ENCODE results near the gene GBE1.

Gene GBE1

GRCh38 chr3:81695302-81695701, 66.1 kb downstream of the GBE1 start:
- DNase-seq, result no peak

DNA sequence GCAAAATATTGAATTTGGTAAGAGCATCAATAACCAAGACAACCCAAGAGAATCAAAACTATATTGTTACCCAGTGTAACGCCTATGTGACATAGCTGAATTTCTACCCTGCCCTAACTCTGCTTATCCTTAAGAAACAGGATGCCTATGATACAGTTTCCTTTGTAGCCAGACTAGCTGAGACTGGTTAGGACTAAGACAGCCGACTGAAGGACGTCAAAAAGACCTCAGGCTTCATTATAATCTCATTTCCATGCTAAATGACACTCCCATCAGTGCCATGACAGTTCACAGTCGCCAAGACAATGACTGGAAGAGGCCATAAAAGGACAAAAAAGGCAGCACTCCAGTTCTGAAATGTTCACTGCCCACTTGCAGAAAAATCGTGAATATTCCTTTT, 66.8 kb downstream of the GBE1 start:
- DNase-seq, result no peak

GRCh38 chr3:81692766-81693165, 68.7 kb downstream of the GBE1 start:
- DNase-seq, result no peak

DNA sequence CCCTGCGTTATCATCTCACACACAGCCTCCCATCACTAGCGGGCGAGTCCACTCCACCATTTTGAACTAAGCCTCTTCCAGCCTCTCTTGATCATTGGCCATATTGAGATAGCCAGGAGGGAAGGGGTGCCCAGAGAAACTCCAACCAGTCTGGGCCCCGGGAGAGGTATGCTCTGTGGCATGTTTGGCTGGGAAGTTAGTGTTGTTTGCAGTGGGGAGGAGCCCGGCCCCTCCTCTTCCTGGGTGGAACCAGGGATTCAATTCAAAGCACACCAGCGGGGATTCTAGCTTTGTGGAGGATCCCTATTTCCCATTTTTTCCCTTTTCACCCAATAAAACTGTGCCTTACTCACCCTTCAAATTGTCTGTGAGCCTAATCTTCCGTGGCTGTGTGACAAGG, 71.8 kb downstream of the GBE1 start:
- no peak for DNase-seq

DNA sequence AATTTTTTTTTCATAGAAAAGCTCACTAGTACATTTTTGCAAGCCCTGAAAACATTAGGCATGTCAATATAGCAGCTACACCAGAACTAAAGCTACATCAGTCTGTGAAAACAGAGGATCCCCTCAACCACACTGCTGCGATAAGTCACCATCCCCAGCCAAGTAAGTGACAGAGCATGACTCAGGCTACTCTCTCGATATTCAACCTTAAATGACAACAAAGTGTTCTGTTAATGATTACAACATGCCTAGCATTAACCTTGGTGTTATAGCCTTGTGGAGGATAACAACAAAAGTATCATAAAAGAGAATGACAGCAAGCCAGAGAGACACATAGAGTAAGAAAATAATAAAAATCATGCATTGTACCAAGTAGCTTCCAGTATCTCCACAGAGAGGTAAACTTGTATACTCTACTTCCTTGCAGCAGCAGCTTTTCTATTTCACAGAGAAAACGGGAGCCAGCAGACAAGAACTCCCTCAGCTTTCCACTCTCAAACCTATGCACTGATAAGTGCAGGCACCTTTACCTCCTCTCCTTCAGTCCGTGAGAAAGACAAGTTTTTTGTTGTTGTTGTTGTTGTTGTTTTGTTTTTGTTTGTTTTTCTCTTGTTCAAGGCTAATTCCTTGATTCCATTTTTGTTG, 76.6 kb downstream of the GBE1 start:
- DNase-seq, result no peak

DNA sequence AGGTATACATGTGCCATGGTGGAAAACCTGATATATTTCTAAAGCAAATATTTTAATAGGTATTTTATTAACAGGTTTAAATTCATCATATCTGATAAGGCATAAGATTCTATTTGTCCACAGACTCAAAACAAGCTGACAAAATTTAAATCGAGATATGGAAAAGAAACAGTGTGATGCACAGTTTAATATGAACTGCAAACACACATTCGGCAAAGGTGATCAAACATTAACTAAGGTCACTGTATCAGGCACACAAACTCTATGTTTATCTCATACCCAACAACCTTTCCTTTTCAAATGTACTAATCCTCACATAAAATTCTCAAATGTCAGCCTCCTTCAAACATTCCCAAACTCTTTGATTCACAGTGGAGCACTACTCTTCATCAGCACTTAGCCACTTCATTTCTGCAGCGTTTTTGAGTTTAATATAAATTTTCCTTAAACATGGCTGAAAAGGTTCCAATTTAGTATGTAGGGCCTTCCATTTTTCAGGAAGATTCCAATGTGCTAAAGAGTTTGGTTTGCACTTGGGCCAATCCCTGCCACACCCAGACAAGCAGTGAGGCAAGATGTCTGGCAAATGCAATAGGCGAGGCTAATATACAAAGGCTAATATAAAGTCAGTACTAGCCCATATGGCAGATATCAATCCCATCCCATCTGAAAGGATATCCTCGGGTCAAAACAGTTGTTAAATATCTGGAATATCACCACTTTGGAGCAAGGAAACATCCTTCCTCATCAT, 84.6 kb downstream of the GBE1 start:
- DNase-seq, result no peak

GRCh38 chr3:81674690-81675089, 86.8 kb downstream of the GBE1 start:
- DNase-seq, result no peak

DNA sequence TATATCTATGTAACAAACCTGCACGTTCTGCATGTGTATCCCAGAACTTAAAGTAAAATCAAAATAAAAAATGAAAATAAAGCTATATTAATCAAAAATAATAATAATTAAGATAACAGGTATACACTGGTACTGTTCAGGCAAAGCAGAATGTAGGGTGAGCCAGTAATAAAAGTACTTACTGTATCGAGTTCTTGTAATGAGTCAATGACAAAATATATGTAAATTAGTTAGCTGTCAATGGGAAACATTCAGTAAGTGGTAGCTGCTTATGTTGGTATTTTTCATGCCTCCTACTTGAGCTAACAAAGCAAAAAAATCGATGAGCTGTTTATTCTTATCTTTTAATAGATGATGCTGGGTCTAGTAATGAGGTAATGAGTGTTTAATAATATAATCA, 93.2 kb downstream of the GBE1 start:
- no peak for DNase-seq

GRCh38 chr3:81666502-81667121, 94.8 kb downstream of the GBE1 start:
- no peak for DNase-seq

GRCh38 chr3:81663114-81663513, 98.3 kb downstream of the GBE1 start:
- no peak for DNase-seq

- no peak for DNase-seq
Measured at GRCh38 chr3:81660036-81660435, 101.4 kb downstream of the GBE1 start.

DNA sequence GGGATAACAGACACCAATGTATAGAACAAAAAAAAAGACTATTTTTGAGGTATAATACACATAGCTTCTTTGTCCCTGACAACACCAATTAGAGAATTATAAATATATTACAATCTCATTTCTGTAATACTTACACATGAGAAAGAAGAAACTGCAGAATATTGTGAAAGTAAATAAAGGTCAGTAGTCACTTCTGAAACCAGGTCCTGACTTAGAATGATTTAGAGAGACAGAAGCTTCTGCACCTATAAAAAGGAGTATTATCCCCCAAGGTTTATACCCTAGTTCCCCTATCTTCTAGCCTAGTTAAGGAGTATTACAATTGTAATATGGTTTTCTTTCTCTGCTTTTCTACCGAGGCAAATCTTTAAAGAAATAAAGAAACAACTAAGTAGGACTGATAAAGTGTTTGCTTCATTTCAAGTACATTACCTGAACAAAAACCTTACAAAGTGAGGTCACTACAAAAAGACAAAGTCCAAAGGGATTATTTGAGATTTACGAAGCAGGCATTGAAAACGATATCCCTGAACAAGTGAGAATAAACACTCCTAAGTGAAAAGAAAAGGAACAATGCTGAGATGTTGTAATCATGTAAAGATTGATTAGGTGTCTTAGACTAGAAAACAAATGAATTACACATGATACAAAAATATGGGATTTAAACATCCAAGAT, 103.0 kb downstream of the GBE1 start:
- no peak for DNase-seq

DNA sequence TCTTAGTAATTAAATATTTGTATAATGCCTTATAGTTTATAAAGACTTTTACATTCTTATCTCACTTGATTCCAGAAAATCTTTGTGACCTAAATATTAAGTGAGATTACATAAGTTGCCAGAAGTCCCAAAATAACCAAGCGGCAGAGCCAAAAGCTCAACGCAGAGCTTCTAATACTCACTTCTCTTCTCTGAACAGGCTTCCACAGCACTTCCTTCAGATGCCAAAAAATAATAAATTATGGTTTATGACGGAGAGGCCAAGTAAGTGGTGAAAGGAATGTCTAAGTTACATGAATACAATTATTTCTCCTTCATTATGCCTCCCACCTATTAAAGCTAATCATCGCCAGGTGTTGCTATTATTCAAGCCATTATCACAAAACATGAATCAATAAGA, 110.3 kb downstream of the GBE1 start:
- no peak for DNase-seq

DNA sequence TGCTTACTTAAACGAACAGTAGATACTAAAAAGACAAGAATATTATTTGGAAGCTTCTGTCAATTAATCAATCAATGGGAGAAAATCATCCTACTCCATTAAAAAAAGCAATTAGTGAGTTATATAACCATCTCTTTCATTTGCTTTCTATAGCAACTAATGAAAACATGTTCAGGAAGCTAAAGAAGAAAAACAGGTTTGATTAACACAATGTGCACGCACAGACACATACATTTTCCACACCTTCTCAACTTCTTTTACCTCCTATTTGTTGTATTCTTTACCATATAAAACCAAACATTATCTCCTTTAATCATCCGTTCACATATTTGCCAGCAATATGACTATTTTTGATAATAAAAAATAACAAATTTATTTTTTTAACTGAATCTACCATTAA, 111.3 kb downstream of the GBE1 start:
- DNase-seq, result no peak

DNA sequence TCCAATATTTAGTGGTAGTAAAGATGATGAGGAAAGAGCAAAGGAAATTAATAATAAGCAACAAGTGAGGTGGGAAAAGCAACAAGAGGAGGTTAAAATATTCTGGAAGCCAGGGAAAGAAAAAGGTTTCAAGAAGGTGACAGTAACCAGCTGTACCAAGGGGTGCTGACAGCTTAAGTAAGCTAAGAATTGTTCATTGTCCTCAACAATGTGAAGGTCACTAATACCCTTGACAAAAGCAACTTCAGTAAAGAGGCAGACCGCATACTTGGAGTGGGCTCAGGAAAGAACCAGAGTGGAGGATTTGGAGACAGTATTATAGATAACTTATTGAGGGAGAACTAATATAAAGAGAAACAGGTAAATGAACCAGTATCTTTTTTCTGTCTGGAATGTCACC, 116.2 kb downstream of the GBE1 start:
- no peak for DNase-seq

DNA sequence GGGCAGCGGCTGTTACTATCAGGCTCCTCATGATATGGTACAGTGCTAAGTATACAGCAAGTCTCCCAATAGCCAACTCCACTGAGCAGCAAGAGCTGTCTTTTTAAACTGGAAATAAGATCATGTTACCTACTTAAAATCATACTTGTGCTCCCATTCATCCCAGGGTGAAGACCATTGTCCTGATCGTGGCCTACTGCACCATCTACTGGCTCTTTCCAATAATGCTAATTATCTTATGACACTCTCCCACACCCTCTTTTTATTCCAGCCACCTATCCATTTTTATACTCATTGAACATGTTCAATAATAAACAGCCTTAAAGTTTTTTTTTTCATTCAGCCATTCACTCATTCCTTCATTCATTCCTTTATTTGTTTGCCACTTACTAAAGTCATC, 117.7 kb downstream of the GBE1 start:
- DNase-seq, result no peak

DNA sequence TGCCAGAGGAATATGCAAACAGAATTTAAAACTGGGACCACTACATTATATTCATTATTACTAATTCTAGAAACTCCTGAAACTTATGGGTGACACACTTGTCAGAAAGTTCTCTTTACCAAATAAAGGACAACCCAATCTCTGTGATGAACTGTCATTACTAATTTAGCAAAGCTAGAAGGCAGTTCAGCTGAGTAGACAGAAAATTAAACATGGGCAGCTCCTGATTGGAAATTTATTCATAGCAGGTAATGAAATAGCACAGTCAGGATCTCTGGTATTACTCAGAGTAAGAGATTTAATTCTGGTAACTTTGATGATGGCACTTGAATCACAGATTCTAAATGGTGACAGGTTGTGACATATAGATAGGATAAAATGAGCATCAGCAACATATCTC, 123.0 kb downstream of the GBE1 start:
- DNase-seq, result no peak

DNA sequence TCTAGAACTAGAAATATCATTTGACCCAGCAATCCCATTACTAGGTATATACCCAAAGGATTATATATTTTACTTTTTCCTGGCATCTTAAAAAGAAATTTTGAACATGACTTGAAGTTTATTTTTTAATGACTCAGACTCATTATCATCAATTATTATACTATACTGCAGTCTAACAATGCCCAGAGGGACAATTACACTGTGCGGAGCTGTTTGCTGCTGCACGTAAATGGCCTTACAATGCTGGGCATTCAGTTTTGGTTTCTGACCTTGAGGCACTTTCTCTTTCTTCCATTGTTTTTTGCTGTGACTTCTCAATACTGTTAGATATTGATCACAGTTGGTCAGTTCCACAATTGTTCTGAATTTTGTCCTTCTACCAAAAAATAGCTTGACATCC, 128.8 kb downstream of the GBE1 start:
- no peak for DNase-seq

GRCh38 chr3:81624756-81625155, 136.7 kb downstream of the GBE1 start:
- no peak for DNase-seq

GRCh38 chr3:81622395-81622794, 139.1 kb downstream of the GBE1 start:
- no peak for DNase-seq

- DNase-seq, result no peak
Measured at GRCh38 chr3:81621277-81621676, 140.2 kb downstream of the GBE1 start.

GRCh38 chr3:81620849-81621248, 140.6 kb downstream of the GBE1 start:
- no peak for DNase-seq

- no peak for DNase-seq
Measured at GRCh38 chr3:81612768-81613167, 148.7 kb downstream of the GBE1 start.

GRCh38 chr3:81602781-81603180, 158.7 kb downstream of the GBE1 start:
- no peak for DNase-seq

Measured in T-helper 9 cell (primary cell).